Frontal cortex (tissue), 4 donors: Measurements from ENCODE around the gene KCNJ8. TPM values are rescaled to one million over a fixed set of nuclear protein-coding genes. Genes with fewer than 3 reads are reported as not detected.

Experiments
- DNase-seq, 2 donors: peaks; one replicate each; pipeline ENCODE4 v3.0.0; 2012; ENCODE audit warnings: low spot score in 2 of 2
- FAIRE-seq: peaks from 2 replicates; lab custom pipeline; 2012; peaks lifted over from hg19 to GRCh38; lab: Jason Lieb, UNC
- total RNA-seq: library from RNA; depleted of rRNA; stranded (reverse); fragments of >200 nt; gene quantifications from one replicate; pipeline ENCODE4 v1.2.3, GENCODE V29; 2014
- donor health status: control.
- donor health status: control.
- donor health status: control.

The KCNJ8 gene
- total RNA-seq, 1 donor from 2014 or later = 6.5 TPM

GRCh38 chr12:21718944-21719650 lies 55.4 kb downstream of the KCNJ8 start:
- FAIRE-seq (no peak), DNase-seq (no peak)

GRCh38 chr12:21718403-21718802 lies 56.1 kb downstream of the KCNJ8 start:
- no peak for FAIRE-seq
- no peak for DNase-seq

- no peak for DNase-seq
- FAIRE-seq = no peak
Measured at GRCh38 chr12:21717767-21718166, 56.7 kb downstream of the KCNJ8 start.

- DNase-seq (no peak), FAIRE-seq (no peak)
Measured at GRCh38 chr12:21715386-21715785, 59.1 kb downstream of the KCNJ8 start.

Other genes with a start within 250 kb of the KCNJ8 start
- 0.41 TPM for gene SPX, start 248.4 kb downstream of the KCNJ8 start, total RNA-seq
- not detected for gene GYS2, start 169.9 kb downstream of the KCNJ8 start, total RNA-seq
- gene LDHB, start 116.9 kb downstream of the KCNJ8 start, total RNA-seq = 495 TPM
- gene ABCC9, start 166.7 kb upstream of the KCNJ8 start, total RNA-seq = 13.0 TPM